GM12892 (cell line): ENCODE measurements around the gene EIF5AL1.
"Not testable (repeated sequence)": the region's sequence is repeated elsewhere in the genome, so short reads cannot be mapped to it uniquely, and the experiment has no call there.

Experiments
- POLR2A ChIP-seq: IDR thresholded peaks from 2 replicates; pipeline ENCODE4 v1.6.1; 2011; ENCODE audit warnings: low read depth, low read length, control low read depth
- POLR2AphosphoS5 ChIP-seq: IDR thresholded peaks from 2 replicates; pipeline ENCODE4 v1.6.1; 2011; ENCODE audit warnings: low read depth, low read length, control low read depth
- TAF1 ChIP-seq: IDR thresholded peaks from 2 replicates; pipeline ENCODE4 v1.6.1; 2011; ENCODE audit warnings: low read depth, mild to moderate bottlenecking, control low read depth, low read length, borderline replicate concordance

- TF ChIP-seq POLR2A, POLR2AphosphoS5, TAF1: not testable (repeated sequence)
Measured at GRCh38 chr10:79516532-79517205, 4.3 kb downstream of the EIF5AL1 start.
